ENCODE data around the gene RBM20.

RBM20 gene

DNA sequence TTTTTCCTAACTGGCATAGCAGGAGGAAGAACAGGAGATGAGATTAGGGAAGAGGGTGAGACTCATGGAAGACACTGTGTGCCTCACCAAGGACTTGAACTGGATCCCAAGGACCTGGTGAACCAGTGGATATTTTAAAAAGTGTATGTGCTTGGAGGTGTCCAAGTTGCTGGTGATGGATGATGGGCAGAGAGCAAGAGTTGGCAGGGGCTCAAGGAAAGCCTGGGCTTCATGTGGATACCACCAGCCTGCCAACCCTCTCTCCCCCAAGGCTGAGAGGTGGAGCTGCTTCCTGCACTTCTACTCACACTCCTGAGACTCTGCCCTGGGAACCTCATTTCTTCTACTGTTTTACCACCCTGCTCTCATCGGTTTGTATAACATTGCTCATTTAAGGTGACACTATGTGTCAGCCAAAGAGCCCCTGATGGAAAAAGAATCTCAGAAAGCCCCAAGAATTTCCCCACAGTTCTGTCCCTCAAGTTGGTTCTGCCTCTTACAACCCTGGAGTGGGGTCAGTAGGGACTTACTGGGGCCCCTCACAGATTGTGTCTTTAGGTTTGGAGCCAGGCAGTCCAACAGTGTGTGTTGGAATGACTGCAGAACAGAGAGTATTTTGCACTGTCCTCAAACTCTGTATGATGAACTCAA is 171.3 kb downstream of the RBM20 start:
- TF ChIP-seq SNAI2 (CRISPR knock-in tag; IDR thresholded peaks at IDR 0.05): no peak
- TF ChIP-seq, protein P1, sequence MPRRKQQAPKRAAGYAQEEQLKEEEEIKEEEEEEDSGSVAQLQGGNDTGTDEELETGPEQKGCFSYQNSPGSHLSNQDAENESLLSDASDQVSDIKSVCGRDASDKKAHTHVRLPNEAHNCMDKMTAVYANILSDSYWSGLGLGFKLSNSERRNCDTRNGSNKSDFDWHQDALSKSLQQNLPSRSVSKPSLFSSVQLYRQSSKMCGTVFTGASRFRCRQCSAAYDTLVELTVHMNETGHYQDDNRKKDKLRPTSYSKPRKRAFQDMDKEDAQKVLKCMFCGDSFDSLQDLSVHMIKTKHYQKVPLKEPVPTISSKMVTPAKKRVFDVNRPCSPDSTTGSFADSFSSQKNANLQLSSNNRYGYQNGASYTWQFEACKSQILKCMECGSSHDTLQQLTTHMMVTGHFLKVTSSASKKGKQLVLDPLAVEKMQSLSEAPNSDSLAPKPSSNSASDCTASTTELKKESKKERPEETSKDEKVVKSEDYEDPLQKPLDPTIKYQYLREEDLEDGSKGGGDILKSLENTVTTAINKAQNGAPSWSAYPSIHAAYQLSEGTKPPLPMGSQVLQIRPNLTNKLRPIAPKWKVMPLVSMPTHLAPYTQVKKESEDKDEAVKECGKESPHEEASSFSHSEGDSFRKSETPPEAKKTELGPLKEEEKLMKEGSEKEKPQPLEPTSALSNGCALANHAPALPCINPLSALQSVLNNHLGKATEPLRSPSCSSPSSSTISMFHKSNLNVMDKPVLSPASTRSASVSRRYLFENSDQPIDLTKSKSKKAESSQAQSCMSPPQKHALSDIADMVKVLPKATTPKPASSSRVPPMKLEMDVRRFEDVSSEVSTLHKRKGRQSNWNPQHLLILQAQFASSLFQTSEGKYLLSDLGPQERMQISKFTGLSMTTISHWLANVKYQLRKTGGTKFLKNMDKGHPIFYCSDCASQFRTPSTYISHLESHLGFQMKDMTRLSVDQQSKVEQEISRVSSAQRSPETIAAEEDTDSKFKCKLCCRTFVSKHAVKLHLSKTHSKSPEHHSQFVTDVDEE (CRISPR knock-in tag; IDR thresholded peaks at IDR 0.05): no peak
- TF ChIP-seq, protein P2, sequence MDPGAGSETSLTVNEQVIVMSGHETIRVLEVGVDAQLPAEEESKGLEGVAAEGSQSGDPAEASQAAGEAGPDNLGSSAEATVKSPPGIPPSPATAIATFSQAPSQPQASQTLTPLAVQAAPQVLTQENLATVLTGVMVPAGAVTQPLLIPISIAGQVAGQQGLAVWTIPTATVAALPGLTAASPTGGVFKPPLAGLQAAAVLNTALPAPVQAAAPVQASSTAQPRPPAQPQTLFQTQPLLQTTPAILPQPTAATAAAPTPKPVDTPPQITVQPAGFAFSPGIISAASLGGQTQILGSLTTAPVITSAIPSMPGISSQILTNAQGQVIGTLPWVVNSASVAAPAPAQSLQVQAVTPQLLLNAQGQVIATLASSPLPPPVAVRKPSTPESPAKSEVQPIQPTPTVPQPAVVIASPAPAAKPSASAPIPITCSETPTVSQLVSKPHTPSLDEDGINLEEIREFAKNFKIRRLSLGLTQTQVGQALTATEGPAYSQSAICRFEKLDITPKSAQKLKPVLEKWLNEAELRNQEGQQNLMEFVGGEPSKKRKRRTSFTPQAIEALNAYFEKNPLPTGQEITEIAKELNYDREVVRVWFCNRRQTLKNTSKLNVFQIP (CRISPR knock-in tag; IDR thresholded peaks at IDR 0.05; ENCODE audit: borderline replicate concordance, low read depth): no peak
- no peak for TF ChIP-seq BACH2 (CRISPR knock-in tag; IDR thresholded peaks at IDR 0.05; ENCODE audit: borderline replicate concordance)
- no peak for TF ChIP-seq ESRRG (CRISPR knock-in tag; IDR thresholded peaks at IDR 0.05)

DNA sequence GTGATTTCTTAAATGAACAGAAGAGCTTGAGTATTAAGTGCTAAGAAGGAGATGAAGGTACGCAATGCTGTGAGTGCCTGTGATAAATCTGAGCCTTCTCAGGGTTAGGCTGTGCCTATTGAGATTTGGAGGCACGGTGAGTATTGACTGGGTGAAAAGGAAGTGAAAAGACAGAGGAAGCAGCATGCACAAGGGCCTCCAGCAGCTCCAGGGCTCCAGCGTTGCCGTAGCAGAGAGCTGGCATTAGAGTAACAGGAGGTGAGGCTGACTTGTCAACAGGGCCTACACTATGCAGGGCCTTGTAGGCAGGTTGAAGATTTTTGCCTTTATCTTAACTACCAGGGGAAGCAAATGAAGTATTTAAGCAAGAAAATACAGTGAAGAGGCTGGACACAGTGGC is 173.5 kb downstream of the RBM20 start:
- no peak for ATAC-seq

More for the DNA sequence above, 171.3 kb downstream of the RBM20 start:
- no peak for ATAC-seq

DNA sequence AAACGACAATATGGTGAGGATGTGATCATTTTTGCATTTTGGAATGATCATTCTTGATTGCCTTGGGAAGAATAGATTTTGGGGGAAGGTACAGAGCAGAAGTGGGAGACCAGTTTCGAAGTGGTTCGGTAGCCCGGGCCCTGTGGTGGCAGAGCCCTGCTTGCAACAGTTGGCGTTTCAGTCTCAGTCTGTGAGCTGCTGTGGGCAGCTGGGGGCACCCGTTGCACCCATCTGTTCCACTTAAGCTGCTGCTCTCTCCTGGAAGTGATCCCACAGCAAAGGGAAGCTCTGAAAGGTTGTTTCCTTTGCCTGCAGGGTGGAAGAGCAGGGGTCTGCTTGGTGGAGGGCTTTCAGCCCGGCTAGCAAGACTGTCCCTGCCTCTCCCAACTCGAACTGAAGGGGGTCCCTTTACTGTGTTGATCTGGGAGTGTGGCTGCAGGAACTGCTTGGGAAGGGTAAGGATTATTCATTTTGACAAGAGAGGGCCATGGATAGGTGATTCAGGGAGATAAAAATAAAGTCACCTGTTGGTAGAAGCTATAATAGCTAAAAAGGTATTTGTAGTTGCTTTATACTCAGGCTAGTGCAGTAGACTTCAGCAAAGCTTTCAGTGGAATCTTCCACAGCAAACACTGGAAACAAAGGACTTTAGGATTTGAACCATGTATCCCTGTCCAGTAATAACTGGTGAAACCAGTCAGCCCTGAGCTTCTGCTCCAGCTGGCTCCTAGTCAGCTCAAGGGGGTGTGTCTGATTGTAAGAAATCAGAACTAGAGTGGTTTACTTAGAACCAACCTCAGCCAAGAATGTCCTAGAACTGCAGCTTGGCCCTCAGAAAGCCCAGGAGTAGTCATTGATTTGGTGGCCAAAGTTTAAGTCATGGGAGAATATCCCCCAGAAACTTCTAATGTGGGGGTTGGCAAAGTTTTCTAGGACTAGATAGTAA is 174.4 kb downstream of the RBM20 start:
- TF ChIP-seq ZNF70 (CRISPR knock-in tag; IDR thresholded peaks at IDR 0.05) (no peak), TOX (CRISPR knock-in tag; IDR thresholded peaks at IDR 0.05; ENCODE audit: borderline replicate concordance) (no peak)
- no peak for ATAC-seq

More for the DNA sequence above, 173.5 kb downstream of the RBM20 start:
- TF ChIP-seq OSR1 (CRISPR knock-in tag; IDR thresholded peaks at IDR 0.05): no peak
- no peak for TF ChIP-seq TCF4 (CRISPR knock-in tag; IDR thresholded peaks at IDR 0.05; ENCODE audit: borderline replicate concordance)
- TF ChIP-seq ZFP30 (CRISPR knock-in tag; IDR thresholded peaks at IDR 0.05): no peak
- TF ChIP-seq PPARA (CRISPR knock-in tag; IDR thresholded peaks at IDR 0.05; ENCODE audit: borderline replicate concordance): no peak
- TF ChIP-seq ZC3H10 (CRISPR knock-in tag; IDR thresholded peaks at IDR 0.05): no peak
- TF ChIP-seq ZFP3 (CRISPR knock-in tag; IDR thresholded peaks at IDR 0.05): no peak
- TF ChIP-seq, protein P3, sequence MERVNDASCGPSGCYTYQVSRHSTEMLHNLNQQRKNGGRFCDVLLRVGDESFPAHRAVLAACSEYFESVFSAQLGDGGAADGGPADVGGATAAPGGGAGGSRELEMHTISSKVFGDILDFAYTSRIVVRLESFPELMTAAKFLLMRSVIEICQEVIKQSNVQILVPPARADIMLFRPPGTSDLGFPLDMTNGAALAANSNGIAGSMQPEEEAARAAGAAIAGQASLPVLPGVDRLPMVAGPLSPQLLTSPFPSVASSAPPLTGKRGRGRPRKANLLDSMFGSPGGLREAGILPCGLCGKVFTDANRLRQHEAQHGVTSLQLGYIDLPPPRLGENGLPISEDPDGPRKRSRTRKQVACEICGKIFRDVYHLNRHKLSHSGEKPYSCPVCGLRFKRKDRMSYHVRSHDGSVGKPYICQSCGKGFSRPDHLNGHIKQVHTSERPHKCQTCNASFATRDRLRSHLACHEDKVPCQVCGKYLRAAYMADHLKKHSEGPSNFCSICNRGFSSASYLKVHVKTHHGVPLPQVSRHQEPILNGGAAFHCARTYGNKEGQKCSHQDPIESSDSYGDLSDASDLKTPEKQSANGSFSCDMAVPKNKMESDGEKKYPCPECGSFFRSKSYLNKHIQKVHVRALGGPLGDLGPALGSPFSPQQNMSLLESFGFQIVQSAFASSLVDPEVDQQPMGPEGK (CRISPR knock-in tag; IDR thresholded peaks at IDR 0.05; ENCODE audit: borderline replicate concordance): no peak
- no peak for TF ChIP-seq CSDC2 (CRISPR knock-in tag; IDR thresholded peaks at IDR 0.05)
- no peak for TF ChIP-seq GLIS3 (CRISPR knock-in tag; IDR thresholded peaks at IDR 0.05)
- TF ChIP-seq BACH2 (CRISPR knock-in tag; IDR thresholded peaks at IDR 0.05; ENCODE audit: borderline replicate concordance): no peak
- no peak for TF ChIP-seq ARNTL (CRISPR knock-in tag; IDR thresholded peaks at IDR 0.05; ENCODE audit: borderline replicate concordance, low read depth)
- no peak for TF ChIP-seq ZNF8 (CRISPR knock-in tag; IDR thresholded peaks at IDR 0.05)
- TF ChIP-seq ESRRG (CRISPR knock-in tag; IDR thresholded peaks at IDR 0.05): no peak
- no peak for TF ChIP-seq ZNF70 (CRISPR knock-in tag; IDR thresholded peaks at IDR 0.05)
- TF ChIP-seq, protein P1 (CRISPR knock-in tag; IDR thresholded peaks at IDR 0.05): no peak

All from SK-N-SH treated with all-trans-retinoic acid at 6 μM for 48 hours (cell line).